A549 (cell line): ENCODE results near the gene SFTPD. TPM values are rescaled to one million over a fixed set of nuclear protein-coding genes. Genes with fewer than 3 reads are reported as not detected.

Source experiments
- ATAC-seq, 2 experiments: fragments of 200-7000 bp in 1 of 2; fragments of >200 bp in 1 of 2; cut with Nextera tagmentation in 1 of 2; cut with Tn5 transposase in 1 of 2; 3 replicates each; pipeline versions ENCODE4 v1.8.0 to v1.9.1; 2018 to 2020; ENCODE audit warnings: mild to moderate bottlenecking in 1 of 2, moderate library complexity in 1 of 2
- CTCF ChIA-PET: fragments of 300-600 bp; sonication (Branson Sonifier 250); formaldehyde crosslinking; extraction: SDS; loops from one replicate; lab custom pipeline; 2021; ENCODE audit warnings: antibody characterized with exemption, inconsistent platforms; lab: Yijun Ruan, JAX
- POLR2A ChIA-PET: fragments of 350-600 bp; formaldehyde crosslinking; extraction: SDS; loops from one replicate; lab custom pipeline; 2021; ENCODE audit warnings: antibody characterized with exemption, inconsistent platforms; lab: Yijun Ruan, JAX
- DNase-seq, 2 experiments: peaks; one replicate each; pipeline versions ENCODE4 v3.0.0 to v3.0.0-alpha.2; 2011 to 2016; ENCODE audit warnings: low read depth in 1 of 2, low spot score in 1 of 2
- FAIRE-seq: peaks from 2 replicates; lab custom pipeline; 2011; peaks lifted over from hg19 to GRCh38; lab: Jason Lieb, UNC
- H3K27ac ChIP-seq, 2 experiments: fragments of >200 bp; sonication (Bioruptor Twin); formaldehyde crosslinking; 3 replicates each; pipeline ENCODE4 v1.5.1; 2016 to 2017
- H3K4me1 ChIP-seq: fragments of >200 bp; sonication (Bioruptor Twin); formaldehyde crosslinking; 3 replicates; pipeline ENCODE4 v1.6.1; 2016
- H3K4me2 ChIP-seq: fragments of >200 bp; sonication (Bioruptor Twin); formaldehyde crosslinking; 3 replicates; pipeline ENCODE4 v1.6.1; 2016
- H3K4me3 ChIP-seq: fragments of >200 bp; sonication (Bioruptor Twin); formaldehyde crosslinking; 3 replicates; pipeline ENCODE4 v1.5.1; 2016
- H3K9me3 ChIP-seq: fragments of >200 bp; sonication (Bioruptor Twin); formaldehyde crosslinking; 3 replicates; pipeline ENCODE4 v1.6.1; 2016
- BHLHE40 ChIP-seq: IDR thresholded peaks from 2 replicates; pipeline ENCODE4 v1.6.1; 2012; ENCODE audit warnings: low read depth, low read length, inconsistent platforms
- CBX2 ChIP-seq: fragments of 200-600 bp; sonication (generic); IDR thresholded peaks from 2 replicates; pipeline ENCODE4 v1.6.1; 2016; ENCODE audit warnings: low read depth, mild to moderate bottlenecking, borderline replicate concordance
- CBX8 ChIP-seq: fragments of 200-600 bp; sonication (generic); IDR thresholded peaks from 2 replicates; pipeline ENCODE4 v1.6.1; 2016
- CHD2 ChIP-seq: fragments of 150-350 bp; IDR thresholded peaks from 2 replicates; pipeline ENCODE4 v1.6.1; 2014; ENCODE audit warnings: low read length; ENCODE audit not compliant: partially characterized antibody
- CHD4 ChIP-seq: fragments of 200-600 bp; sonication (generic); IDR thresholded peaks from 2 replicates; pipeline ENCODE4 v1.6.1; 2016; ENCODE audit warnings: antibody characterized with exemption, mild to moderate bottlenecking, borderline replicate concordance
- CTCF ChIP-seq: fragments of >200 bp; sonication (Bioruptor Twin); formaldehyde crosslinking; IDR thresholded peaks from 3 replicates; pipeline ENCODE4 v1.5.1; 2016
- EHMT2 ChIP-seq: fragments of 200-600 bp; sonication (generic); IDR thresholded peaks from 2 replicates; pipeline ENCODE4 v1.6.1; 2016; ENCODE audit warnings: antibody characterized with exemption, low read depth, mild to moderate bottlenecking, moderate library complexity
- EP300 ChIP-seq, 2 experiments: fragments of >200 bp; sonication (Bioruptor Twin); formaldehyde crosslinking; IDR thresholded peaks; 2 replicates in 1 of 2; 3 replicates in 1 of 2; pipeline ENCODE4 v1.6.1; 2016 to 2017
- ESRRA ChIP-seq: fragments of 150-350 bp; IDR thresholded peaks from 2 replicates; pipeline ENCODE4 v1.6.1; 2014; ENCODE audit warnings: mild to moderate bottlenecking, low read length, borderline replicate concordance
- FOXS1 ChIP-seq: fragments of 250-450 bp; sonication (Bioruptor Pico); IDR thresholded peaks from 2 replicates; pipeline ENCODE4 v1.5.0; 2020; ENCODE audit warnings: mild to moderate bottlenecking, moderate library complexity
- GATA3 ChIP-seq: IDR thresholded peaks from 2 replicates; pipeline ENCODE4 v1.6.1; 2012; ENCODE audit warnings: borderline replicate concordance
- HDAC2 ChIP-seq: fragments of 200-600 bp; sonication (generic); IDR thresholded peaks from 2 replicates; pipeline ENCODE4 v1.6.1; 2016
- HOXB5 ChIP-seq: fragments of 250-450 bp; sonication (Bioruptor Pico); IDR thresholded peaks from 2 replicates; pipeline ENCODE4 v1.5.0; 2020; ENCODE audit warnings: mild to moderate bottlenecking, moderate library complexity
- JUN ChIP-seq, 2 experiments: fragments of >200 bp; sonication (Bioruptor Twin); formaldehyde crosslinking; IDR thresholded peaks; 2 replicates in 1 of 2; 3 replicates in 1 of 2; pipeline ENCODE4 v1.6.1; 2016 to 2017
- JUNB ChIP-seq: fragments of >200 bp; sonication (Bioruptor Twin); formaldehyde crosslinking; IDR thresholded peaks from 2 replicates; pipeline ENCODE4 v1.6.1; 2016
- KDM5A ChIP-seq: fragments of 200-600 bp; sonication (generic); IDR thresholded peaks from 2 replicates; pipeline ENCODE4 v1.6.1; 2016; ENCODE audit warnings: antibody characterized with exemption, mild to moderate bottlenecking
- MAFK ChIP-seq: fragments of 450-650 bp; IDR thresholded peaks from 2 replicates; pipeline ENCODE4 v1.6.1; 2014; ENCODE audit not compliant: partially characterized antibody
- MYC ChIP-seq: IDR thresholded peaks from 2 replicates; pipeline ENCODE4 v1.6.1; 2012; ENCODE audit warnings: mild to moderate bottlenecking, inconsistent platforms, low read length, improper control_type of control experiment, borderline replicate concordance
- NPAS2 ChIP-seq: fragments of 250-450 bp; sonication (Bioruptor Pico); IDR thresholded peaks from 2 replicates; pipeline ENCODE4 v1.8.0; 2022; ENCODE audit warnings: mild to moderate bottlenecking, moderate library complexity, borderline replicate concordance
- NR3C1 ChIP-seq: fragments of >200 bp; sonication (Bioruptor Twin); formaldehyde crosslinking; IDR thresholded peaks from 3 replicates; pipeline ENCODE4 v1.6.1; 2017
- RARB ChIP-seq: fragments of 250-450 bp; sonication (Bioruptor Pico); IDR thresholded peaks from 2 replicates; pipeline ENCODE4 v1.8.0; 2021; ENCODE audit warnings: mild to moderate bottlenecking, moderate library complexity
- RCOR1 ChIP-seq: fragments of 150-350 bp; IDR thresholded peaks from 2 replicates; pipeline ENCODE4 v1.6.1; 2014; ENCODE audit warnings: antibody characterized with exemption, low read length, low read depth
- SMC3 ChIP-seq: fragments of >200 bp; sonication (Bioruptor Twin); formaldehyde crosslinking; IDR thresholded peaks from 3 replicates; pipeline ENCODE4 v1.6.1; 2018; ENCODE audit warnings: inconsistent platforms
- TFCP2L1 ChIP-seq: fragments of 250-450 bp; sonication (Bioruptor Pico); IDR thresholded peaks from 2 replicates; pipeline ENCODE4 v1.5.0; 2021; ENCODE audit warnings: mild to moderate bottlenecking
- TP53 ChIP-seq: fragments of 250-450 bp; sonication (Bioruptor Pico); IDR thresholded peaks from 2 replicates; pipeline ENCODE4 v1.5.0; 2021; ENCODE audit warnings: mild to moderate bottlenecking, moderate library complexity
- USF2 ChIP-seq: fragments of 450-650 bp; IDR thresholded peaks from 2 replicates; pipeline ENCODE4 v1.6.1; 2014; ENCODE audit warnings: antibody characterized with exemption
- ZNF302 ChIP-seq: fragments of 250-450 bp; sonication (Bioruptor Pico); IDR thresholded peaks from 2 replicates; pipeline ENCODE4 v1.9.0; 2021; ENCODE audit warnings: inconsistent platforms, mild to moderate bottlenecking, moderate library complexity
- ZSCAN20 ChIP-seq: fragments of 250-450 bp; sonication (Bioruptor Pico); IDR thresholded peaks from 2 replicates; pipeline ENCODE4 v1.8.0; 2022; ENCODE audit warnings: mild to moderate bottlenecking, moderate library complexity
- WGBS: methylation state at CpG from one replicate; pipeline ENCODE4 v1.1.6; 2017; ENCODE audit errors: missing lambda C conversion rate; 5-methylcytosine and 5-hydroxymethylcytosine counted together
- polyA plus RNA-seq, 4 experiments: library from polyadenylated mRNA; depleted of rRNA in 3 of 4; stranded (reverse); fragments of >200 nt; fragmentation: RNase III in 1 of 4; extraction: RNeasy Plus Mini Kit Qiagen cat#74134 plus additional on column Dnase treatment in 1 of 4; gene quantifications; 2 replicates in 3 of 4; 3 replicates in 1 of 4; pipeline ENCODE4 v1.2.3, GENCODE V29; 2011 to 2017
- TF ChIP-seq, protein P1 (sequence below): IDR thresholded peaks from 2 replicates; pipeline ENCODE4 v1.6.1; 2012; ENCODE audit warnings: low read depth, borderline replicate concordance
- TF ChIP-seq, protein P2 (sequence below): fragments of 150-350 bp; IDR thresholded peaks from 2 replicates; pipeline ENCODE4 v1.6.1; 2014; ENCODE audit warnings: low read depth, mild to moderate bottlenecking, low read length
- TF ChIP-seq, protein P3 (sequence below): IDR thresholded peaks from 2 replicates; pipeline ENCODE4 v1.6.1; 2012

Gene SFTPD
- polyA plus RNA-seq, 2 of the 4 experiments (the other 2 are of a cell fraction), result 0.17 to 0.19 TPM

- FAIRE-seq (no peak), DNase-seq (no peak), ATAC-seq (no peak)
- Histone ChIP-seq H3K4me1 (no peaks in the 10 kb centered on the region), H3K4me3 (no peak overlapping the region), H3K9me3 (no peaks in the 10 kb centered on the region), H3K4me2 (no peak overlapping the region), H3K27ac (no peak overlapping the region)
- ChIA-PET POLR2A (no interaction called here), CTCF (interaction anchor here (1.7 kb wide), 1 partner anchor 11 kb away, joined by 10 read pairs; no protein-coding TSS in a partner anchor)
- TF ChIP-seq HOXB5 (CRISPR knock-in tag) (no peak), RCOR1 (no peak), MYC (no peak), CHD2 (no peak), CTCF (no peak), BHLHE40 (no peak), MAFK (no peak), SMC3 (no peak), TP53 (CRISPR knock-in tag) (no peak), TFCP2L1 (CRISPR knock-in tag) (no peak), ZSCAN20 (no peak), ZNF302 (CRISPR knock-in tag) (no peak), EP300 (IDR thresholded peaks at IDR 0.05) (no peak)
- TF ChIP-seq, protein P1, sequence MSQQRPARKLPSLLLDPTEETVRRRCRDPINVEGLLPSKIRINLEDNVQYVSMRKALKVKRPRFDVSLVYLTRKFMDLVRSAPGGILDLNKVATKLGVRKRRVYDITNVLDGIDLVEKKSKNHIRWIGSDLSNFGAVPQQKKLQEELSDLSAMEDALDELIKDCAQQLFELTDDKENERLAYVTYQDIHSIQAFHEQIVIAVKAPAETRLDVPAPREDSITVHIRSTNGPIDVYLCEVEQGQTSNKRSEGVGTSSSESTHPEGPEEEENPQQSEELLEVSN, result no peak
- 33% methylated on average over 4 of the region's 4 CpGs for WGBS
Observed at GRCh38 chr10:79941146-79941545, 7.8 kb downstream of the SFTPD start.

- ATAC-seq, result no peak
- no peak for FAIRE-seq
- H3K4me3 ChIP-seq, result no peak overlapping the region
- POLR2A ChIA-PET, result no interaction called here
- TF ChIP-seq KDM5A (no peak), CHD4 (no peak), CBX8 (no peak), HDAC2 (no peak), JUNB (no peak), USF2 (no peak), EP300 (IDR thresholded peaks at IDR 0.05) (no peak), NPAS2 (CRISPR knock-in tag) (no peak), EHMT2 (no peak), GATA3 (no peak), HOXB5 (CRISPR knock-in tag) (no peak), CBX2 (no peak)
- H3K9me3 ChIP-seq, result no peaks in the 10 kb centered on the region
- H3K27ac ChIP-seq, result no peak overlapping the region
- no peaks in the 10 kb centered on the region for H3K4me1 ChIP-seq
- DNase-seq, result no peak
- H3K4me2 ChIP-seq, result no peak overlapping the region
- CTCF ChIA-PET, result interaction anchor here (1.7 kb wide), 1 partner anchor 10 kb away, joined by 10 read pairs; no protein-coding TSS in a partner anchor
Observed at GRCh38 chr10:79940431-79940830, 8.5 kb downstream of the SFTPD start.

GRCh38 chr10:79939969-79940368 lies 8.9 kb downstream of the SFTPD start:
- H3K4me1 ChIP-seq, result no peaks in the 10 kb centered on the region
- WGBS, result 0% methylated on average over 2 of the region's 2 CpGs
- ChIA-PET CTCF (no interaction called here), POLR2A (no interaction called here)
- DNase-seq (no peak), FAIRE-seq (no peak), ATAC-seq (no peak)
- H3K4me2 ChIP-seq, result no peak overlapping the region
- no peaks in the 10 kb centered on the region for H3K9me3 ChIP-seq
- H3K4me3 ChIP-seq, result no peak overlapping the region
- H3K27ac ChIP-seq, result no peak overlapping the region
- TF ChIP-seq JUN (IDR thresholded peaks at IDR 0.05), result no peak
- TF ChIP-seq EP300 (IDR thresholded peaks at IDR 0.05), result no peak
- TF ChIP-seq, protein P2, sequence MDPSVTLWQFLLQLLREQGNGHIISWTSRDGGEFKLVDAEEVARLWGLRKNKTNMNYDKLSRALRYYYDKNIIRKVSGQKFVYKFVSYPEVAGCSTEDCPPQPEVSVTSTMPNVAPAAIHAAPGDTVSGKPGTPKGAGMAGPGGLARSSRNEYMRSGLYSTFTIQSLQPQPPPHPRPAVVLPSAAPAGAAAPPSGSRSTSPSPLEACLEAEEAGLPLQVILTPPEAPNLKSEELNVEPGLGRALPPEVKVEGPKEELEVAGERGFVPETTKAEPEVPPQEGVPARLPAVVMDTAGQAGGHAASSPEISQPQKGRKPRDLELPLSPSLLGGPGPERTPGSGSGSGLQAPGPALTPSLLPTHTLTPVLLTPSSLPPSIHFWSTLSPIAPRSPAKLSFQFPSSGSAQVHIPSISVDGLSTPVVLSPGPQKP, result no peak
- no peak for TF ChIP-seq BHLHE40
- TF ChIP-seq RARB, result no peak
- no peak for TF ChIP-seq NR3C1
- TF ChIP-seq FOXS1 (CRISPR knock-in tag), result no peak
- TF ChIP-seq, protein P3, sequence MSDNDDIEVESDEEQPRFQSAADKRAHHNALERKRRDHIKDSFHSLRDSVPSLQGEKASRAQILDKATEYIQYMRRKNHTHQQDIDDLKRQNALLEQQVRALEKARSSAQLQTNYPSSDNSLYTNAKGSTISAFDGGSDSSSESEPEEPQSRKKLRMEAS, result no peak
- TF ChIP-seq ESRRA, result no peak
- no peak for TF ChIP-seq GATA3
- no peak for TF ChIP-seq CHD4
- TF ChIP-seq TP53 (CRISPR knock-in tag), result no peak
- TF ChIP-seq MYC, result no peak
